Nephron progenitor cell (in vitro differentiated cells): ENCODE results near the gene ARFIP1.

ENCODE experiments used
- DNase-seq: peaks from one replicate; pipeline ENCODE4 v3.0.0; 2021
- H3K27ac Mint-ChIP-seq: 2 replicates; pipeline ENCODE4 v1.8.0; 2021; ENCODE audit warnings: mild to moderate bottlenecking, moderate library complexity, mixed read lengths
- H3K27me3 Mint-ChIP-seq: 2 replicates; pipeline ENCODE4 v1.8.0; 2021; ENCODE audit warnings: mild to moderate bottlenecking, low read depth, mixed read lengths; ENCODE audit not compliant: poor library complexity
- H3K36me3 Mint-ChIP-seq: 2 replicates; pipeline ENCODE4 v1.8.0; 2021; ENCODE audit warnings: low read depth, mixed read lengths
- H3K4me1 Mint-ChIP-seq: 2 replicates; pipeline ENCODE4 v1.8.0; 2021; ENCODE audit warnings: mixed read lengths
- H3K4me3 Mint-ChIP-seq: 2 replicates; pipeline ENCODE4 v1.8.0; 2021; ENCODE audit warnings: mild to moderate bottlenecking, moderate library complexity, mixed read lengths
- H3K9me3 Mint-ChIP-seq: 2 replicates; pipeline ENCODE4 v1.8.0; 2021; ENCODE audit warnings: mild to moderate bottlenecking, moderate library complexity, mixed read lengths
- TF ChIP-seq, protein P1 (sequence below): fragments of 200-600 bp; sonication (generic); IDR thresholded peaks from 2 replicates; pipeline ENCODE4 v1.5.0; 2021; ENCODE audit warnings: antibody characterized with exemption

The ARFIP1 gene

DNA sequence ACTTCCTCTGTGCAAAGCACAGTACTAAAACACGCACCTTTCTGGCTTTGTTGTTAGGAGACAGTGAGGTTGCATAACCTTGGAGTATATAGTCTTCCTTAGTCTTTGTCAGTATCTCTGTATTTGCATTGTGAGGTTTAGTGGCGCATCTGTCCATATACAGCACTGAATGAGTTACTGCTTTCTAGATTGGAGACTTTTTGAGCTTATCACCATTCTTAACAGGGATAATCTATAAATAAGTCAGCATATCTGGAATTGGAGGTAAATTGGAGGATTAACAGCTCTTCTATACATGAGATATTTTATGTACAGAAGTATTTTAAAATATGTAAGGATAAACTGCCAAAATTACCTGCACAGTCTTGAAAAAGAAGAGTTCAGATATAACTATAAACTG, 160.7 kb downstream of the ARFIP1 start:
- DNase-seq, result no peak
- no peak overlapping the region for H3K27ac Mint-ChIP-seq
- peaks cover 34% of the 10 kb centered on the region for H3K27me3 Mint-ChIP-seq
- TF ChIP-seq, protein P1, sequence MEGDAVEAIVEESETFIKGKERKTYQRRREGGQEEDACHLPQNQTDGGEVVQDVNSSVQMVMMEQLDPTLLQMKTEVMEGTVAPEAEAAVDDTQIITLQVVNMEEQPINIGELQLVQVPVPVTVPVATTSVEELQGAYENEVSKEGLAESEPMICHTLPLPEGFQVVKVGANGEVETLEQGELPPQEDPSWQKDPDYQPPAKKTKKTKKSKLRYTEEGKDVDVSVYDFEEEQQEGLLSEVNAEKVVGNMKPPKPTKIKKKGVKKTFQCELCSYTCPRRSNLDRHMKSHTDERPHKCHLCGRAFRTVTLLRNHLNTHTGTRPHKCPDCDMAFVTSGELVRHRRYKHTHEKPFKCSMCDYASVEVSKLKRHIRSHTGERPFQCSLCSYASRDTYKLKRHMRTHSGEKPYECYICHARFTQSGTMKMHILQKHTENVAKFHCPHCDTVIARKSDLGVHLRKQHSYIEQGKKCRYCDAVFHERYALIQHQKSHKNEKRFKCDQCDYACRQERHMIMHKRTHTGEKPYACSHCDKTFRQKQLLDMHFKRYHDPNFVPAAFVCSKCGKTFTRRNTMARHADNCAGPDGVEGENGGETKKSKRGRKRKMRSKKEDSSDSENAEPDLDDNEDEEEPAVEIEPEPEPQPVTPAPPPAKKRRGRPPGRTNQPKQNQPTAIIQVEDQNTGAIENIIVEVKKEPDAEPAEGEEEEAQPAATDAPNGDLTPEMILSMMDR, result no peak
- peaks cover 8% of the 10 kb centered on the region for H3K36me3 Mint-ChIP-seq
- H3K4me1 Mint-ChIP-seq, result peaks cover 31% of the 10 kb centered on the region
- H3K9me3 Mint-ChIP-seq, result no peaks in the 10 kb centered on the region
- no peak overlapping the region for H3K4me3 Mint-ChIP-seq

DNA sequence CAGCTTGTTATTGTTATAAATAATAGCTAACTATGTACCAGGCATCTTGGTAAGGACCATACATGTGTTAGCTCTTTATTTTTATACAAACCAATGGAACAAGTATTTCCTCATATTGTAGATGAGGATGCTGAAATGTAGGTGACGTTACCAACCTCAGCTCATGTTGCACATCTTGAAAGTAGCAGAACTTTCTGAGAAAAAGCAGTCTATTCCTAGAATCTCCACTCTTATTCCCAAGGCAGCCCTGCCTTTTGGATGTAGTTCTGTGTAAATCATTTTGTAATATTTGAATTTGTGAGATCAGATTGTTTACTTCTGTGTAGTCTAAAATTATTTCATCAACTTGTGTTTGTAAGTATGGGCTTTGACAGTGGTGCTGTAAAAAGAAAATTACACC, 161.7 kb downstream of the ARFIP1 start:
- Mint-ChIP-seq H3K9me3 (no peaks in the 10 kb centered on the region), H3K27me3 (peaks cover 32% of the 10 kb centered on the region), H3K27ac (no peak overlapping the region), H3K4me1 (peaks cover 37% of the 10 kb centered on the region), H3K4me3 (no peak overlapping the region), H3K36me3 (peaks cover 8% of the 10 kb centered on the region)
- TF ChIP-seq, protein P1, result no peak
- no peak for DNase-seq

DNA sequence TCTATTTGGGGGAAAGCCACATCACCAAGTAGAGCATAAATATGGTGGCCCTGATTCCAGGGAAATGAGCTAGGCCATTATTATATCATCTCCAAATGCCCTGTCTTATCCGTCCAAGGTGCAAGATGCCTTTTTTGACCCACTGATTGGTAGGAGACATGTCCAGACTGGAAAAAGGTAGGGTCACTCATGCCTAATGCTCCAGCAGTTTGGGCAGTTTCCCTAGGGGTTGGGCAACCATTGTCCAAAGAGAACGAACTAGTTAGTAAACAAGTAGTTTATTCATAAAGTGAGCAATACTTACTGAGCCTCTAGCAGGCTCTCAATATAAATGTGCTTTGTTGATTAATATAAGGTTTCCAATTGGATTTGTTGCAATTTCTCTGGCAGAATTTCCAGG, 162.6 kb downstream of the ARFIP1 start:
- Mint-ChIP-seq H3K27ac (no peak overlapping the region), H3K27me3 (peaks cover 35% of the 10 kb centered on the region), H3K36me3 (peaks cover 8% of the 10 kb centered on the region), H3K4me3 (no peak overlapping the region), H3K4me1 (peaks cover 46% of the 10 kb centered on the region), H3K9me3 (no peaks in the 10 kb centered on the region)
- no peak for DNase-seq
- TF ChIP-seq, protein P1, result no peak

DNA sequence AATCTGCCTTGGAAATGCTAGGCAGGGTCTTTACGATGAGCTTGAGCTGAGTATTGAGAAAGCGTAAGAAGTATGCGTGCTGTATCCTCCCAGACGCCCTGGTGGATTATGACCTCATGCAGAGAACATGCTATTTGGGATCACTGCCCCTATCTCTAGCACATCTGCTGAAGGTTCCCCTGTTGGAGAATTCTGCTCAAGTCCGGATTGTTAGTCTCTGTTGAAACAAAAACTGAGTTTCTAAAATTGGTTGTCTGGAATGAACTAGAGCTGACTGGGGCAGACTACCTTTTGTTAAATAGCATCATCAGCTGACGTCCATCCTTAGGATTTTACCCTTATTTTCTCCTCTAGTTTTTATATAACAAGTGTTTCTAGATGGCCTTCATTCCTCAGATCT, 163.9 kb downstream of the ARFIP1 start:
- peaks cover 50% of the 10 kb centered on the region for H3K4me1 Mint-ChIP-seq
- H3K27me3 Mint-ChIP-seq, result peaks cover 24% of the 10 kb centered on the region
- no peak for DNase-seq
- TF ChIP-seq, protein P1, result no peak
- H3K9me3 Mint-ChIP-seq, result no peaks in the 10 kb centered on the region
- no peak overlapping the region for H3K4me3 Mint-ChIP-seq
- H3K36me3 Mint-ChIP-seq, result peaks cover 20% of the 10 kb centered on the region
- H3K27ac Mint-ChIP-seq, result no peak overlapping the region

DNA sequence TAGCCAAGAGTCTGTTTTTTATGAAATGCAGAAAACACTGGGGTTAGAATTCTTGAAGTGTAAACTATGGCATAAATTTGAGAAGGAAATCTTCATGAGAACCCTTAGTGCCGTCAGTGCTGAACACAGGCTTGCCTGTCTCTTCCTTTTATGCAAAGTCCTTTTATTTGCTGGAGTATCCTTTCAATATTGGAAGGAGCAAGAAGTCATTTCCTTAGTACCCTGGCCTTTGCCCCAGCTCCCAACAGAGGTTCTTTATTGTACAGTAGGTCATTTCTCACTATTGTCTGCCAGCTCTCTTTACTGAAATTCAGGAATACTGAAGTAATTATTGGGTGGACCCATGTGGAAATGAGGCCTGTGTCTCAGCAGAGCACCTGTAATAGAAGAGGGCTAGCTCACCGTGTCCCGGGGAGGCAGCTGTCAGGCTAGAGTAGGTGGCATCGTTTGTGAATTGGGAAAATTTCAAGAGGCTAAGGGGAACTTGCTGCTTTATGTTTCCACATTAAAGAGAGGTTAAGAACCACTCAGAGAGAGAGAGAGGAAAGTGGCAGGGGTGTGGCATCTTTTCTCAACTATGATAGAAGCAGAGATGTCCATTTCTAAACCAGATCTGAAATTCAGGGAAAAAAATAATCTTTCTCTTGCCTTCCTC, 165.0 kb downstream of the ARFIP1 start:
- H3K4me1 Mint-ChIP-seq, result peaks cover 49% of the 10 kb centered on the region
- no peaks in the 10 kb centered on the region for H3K9me3 Mint-ChIP-seq
- DNase-seq, result no peak
- H3K27ac Mint-ChIP-seq, result no peak overlapping the region
- H3K36me3 Mint-ChIP-seq, result peaks cover 20% of the 10 kb centered on the region
- peaks cover 13% of the 10 kb centered on the region for H3K27me3 Mint-ChIP-seq
- TF ChIP-seq, protein P1, result no peak
- no peak overlapping the region for H3K4me3 Mint-ChIP-seq

DNA sequence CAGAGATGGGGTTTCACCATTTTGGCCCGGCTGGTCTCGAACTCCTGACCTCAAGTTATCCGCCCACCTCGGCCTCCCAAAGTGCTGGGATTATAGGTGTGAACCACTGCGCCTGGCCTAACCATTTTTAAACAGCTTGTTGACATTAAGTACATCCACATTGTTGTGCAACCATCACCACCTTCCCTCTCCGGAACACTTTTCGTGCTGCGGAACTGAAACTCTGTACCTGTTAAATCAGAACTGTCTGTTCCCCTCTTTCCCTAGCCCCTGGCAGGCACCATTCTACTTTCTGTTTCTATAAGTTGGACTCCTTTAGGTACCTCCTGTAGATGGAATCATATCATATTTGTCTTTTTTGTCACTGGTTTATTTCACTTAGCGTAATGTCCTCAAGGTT, 165.9 kb downstream of the ARFIP1 start:
- Mint-ChIP-seq H3K27me3 (peaks cover 5% of the 10 kb centered on the region), H3K4me3 (no peak overlapping the region), H3K36me3 (peaks cover 20% of the 10 kb centered on the region), H3K27ac (no peak overlapping the region), H3K9me3 (no peaks in the 10 kb centered on the region), H3K4me1 (peaks cover 57% of the 10 kb centered on the region)
- TF ChIP-seq, protein P1, result no peak
- no peak for DNase-seq
